Measurements from ENCODE around the gene TCL1A. TPM values are rescaled to one million over a fixed set of nuclear protein-coding genes. Genes with fewer than 3 reads are reported as not detected.

The TCL1A gene
- total RNA-seq, 1 experiment from 2014 or later, result not detected

GRCh38 chr14:95677179-95677835, 36.6 kb downstream of the TCL1A start:
- Histone ChIP-seq H3K4me3 (no peak overlapping the region), H3K36me3 (ENCODE audit: low read depth) (no peaks in the 10 kb centered on the region), H3K4me2 (no peak overlapping the region), H3K9me3 (ENCODE audit: insufficient read depth, low read depth) (no peaks in the 10 kb centered on the region), H2AFZ (no peak overlapping the region), H3K4me1 (replicated peaks; ENCODE audit: insufficient read depth) (no peaks in the 10 kb centered on the region), H4K20me1 (ENCODE audit: insufficient read depth) (no peaks in the 10 kb centered on the region), H3K79me2 (ENCODE audit: low read depth) (no peaks in the 10 kb centered on the region), H3K9me2 (ENCODE audit: insufficient read depth) (no peaks in the 10 kb centered on the region), H3K27me3 (ENCODE audit: insufficient read depth, low read depth) (peaks cover 36% of the 10 kb centered on the region), H3K27ac (no peak overlapping the region), H3F3A (ENCODE audit: insufficient read depth, low read depth) (no peaks in the 10 kb centered on the region)
- DNase-seq, result no peak
- no TSS peak for BruUV-seq (replicated peaks)
- ChIA-PET POLR2A (ENCODE audit: unreplicated experiment) (no interaction called here), CTCF (no interaction called here)
- TF ChIP-seq EZH2 (IDR thresholded peaks at IDR 0.05; ENCODE audit: low read depth), result no peak
- TF ChIP-seq CTCF (conservative IDR thresholded peaks at IDR 0.05), result no peak
- intact Hi-C loops (cut with micrococcal nuclease; ENCODE audit: unreplicated experiment), result no loop called here

GRCh38 chr14:95675486-95675885, 38.4 kb downstream of the TCL1A start:
- Histone ChIP-seq H2AFZ (no peak overlapping the region), H3K4me3 (no peak overlapping the region), H3F3A (ENCODE audit: insufficient read depth, low read depth) (no peaks in the 10 kb centered on the region), H3K36me3 (ENCODE audit: low read depth) (no peaks in the 10 kb centered on the region), H3K4me1 (replicated peaks; ENCODE audit: insufficient read depth) (no peaks in the 10 kb centered on the region), H3K9me3 (ENCODE audit: insufficient read depth, low read depth) (no peaks in the 10 kb centered on the region), H3K9me2 (ENCODE audit: insufficient read depth) (no peaks in the 10 kb centered on the region), H3K27ac (no peak overlapping the region), H3K27me3 (ENCODE audit: insufficient read depth, low read depth) (peaks cover 53% of the 10 kb centered on the region), H3K79me2 (ENCODE audit: low read depth) (no peaks in the 10 kb centered on the region), H4K20me1 (ENCODE audit: insufficient read depth) (no peaks in the 10 kb centered on the region), H3K4me2 (no peak overlapping the region)
- intact Hi-C loops (cut with micrococcal nuclease; ENCODE audit: unreplicated experiment), result no loop called here
- no TSS peak for BruUV-seq (replicated peaks)
- DNase-seq, result no peak
- POLR2A ChIA-PET (ENCODE audit: unreplicated experiment), result no interaction called here
- CTCF ChIA-PET, result no interaction called here
- TF ChIP-seq EZH2 (IDR thresholded peaks at IDR 0.05; ENCODE audit: low read depth) (no peak), CTCF (conservative IDR thresholded peaks at IDR 0.05) (no peak)

- CTCF ChIA-PET, result no interaction called here
- no peaks in the 10 kb centered on the region for H3K79me2 ChIP-seq (ENCODE audit: low read depth)
Observed at GRCh38 chr14:95674613-95675012, 39.3 kb downstream of the TCL1A start.

More at GRCh38 chr14:95674613-95675012, 39.3 kb downstream of the TCL1A start:
- Histone ChIP-seq H3K4me2 (no peak overlapping the region), H2AFZ (no peak overlapping the region), H3F3A (ENCODE audit: insufficient read depth, low read depth) (no peaks in the 10 kb centered on the region), H3K36me3 (ENCODE audit: low read depth) (no peaks in the 10 kb centered on the region), H3K9me2 (ENCODE audit: insufficient read depth) (no peaks in the 10 kb centered on the region), H3K4me3 (no peak overlapping the region), H3K9me3 (ENCODE audit: insufficient read depth, low read depth) (no peaks in the 10 kb centered on the region), H4K20me1 (ENCODE audit: insufficient read depth) (no peaks in the 10 kb centered on the region), H3K27ac (no peak overlapping the region), H3K27me3 (ENCODE audit: insufficient read depth, low read depth) (peaks cover 62% of the 10 kb centered on the region), H3K4me1 (replicated peaks; ENCODE audit: insufficient read depth) (no peaks in the 10 kb centered on the region)
- POLR2A ChIA-PET (ENCODE audit: unreplicated experiment), result no interaction called here
- no TSS peak for BruUV-seq (replicated peaks)
- DNase-seq, result no peak
- intact Hi-C loops (cut with micrococcal nuclease; ENCODE audit: unreplicated experiment), result no loop called here
- TF ChIP-seq CTCF (conservative IDR thresholded peaks at IDR 0.05) (no peak), EZH2 (IDR thresholded peaks at IDR 0.05; ENCODE audit: low read depth) (no peak)

Measured in PC-9 (cell line).